ENCODE results near the gene PAWR.
A peak's percentile ranks its signal among the peaks of the same experiment; 100 is the strongest.

DNA sequence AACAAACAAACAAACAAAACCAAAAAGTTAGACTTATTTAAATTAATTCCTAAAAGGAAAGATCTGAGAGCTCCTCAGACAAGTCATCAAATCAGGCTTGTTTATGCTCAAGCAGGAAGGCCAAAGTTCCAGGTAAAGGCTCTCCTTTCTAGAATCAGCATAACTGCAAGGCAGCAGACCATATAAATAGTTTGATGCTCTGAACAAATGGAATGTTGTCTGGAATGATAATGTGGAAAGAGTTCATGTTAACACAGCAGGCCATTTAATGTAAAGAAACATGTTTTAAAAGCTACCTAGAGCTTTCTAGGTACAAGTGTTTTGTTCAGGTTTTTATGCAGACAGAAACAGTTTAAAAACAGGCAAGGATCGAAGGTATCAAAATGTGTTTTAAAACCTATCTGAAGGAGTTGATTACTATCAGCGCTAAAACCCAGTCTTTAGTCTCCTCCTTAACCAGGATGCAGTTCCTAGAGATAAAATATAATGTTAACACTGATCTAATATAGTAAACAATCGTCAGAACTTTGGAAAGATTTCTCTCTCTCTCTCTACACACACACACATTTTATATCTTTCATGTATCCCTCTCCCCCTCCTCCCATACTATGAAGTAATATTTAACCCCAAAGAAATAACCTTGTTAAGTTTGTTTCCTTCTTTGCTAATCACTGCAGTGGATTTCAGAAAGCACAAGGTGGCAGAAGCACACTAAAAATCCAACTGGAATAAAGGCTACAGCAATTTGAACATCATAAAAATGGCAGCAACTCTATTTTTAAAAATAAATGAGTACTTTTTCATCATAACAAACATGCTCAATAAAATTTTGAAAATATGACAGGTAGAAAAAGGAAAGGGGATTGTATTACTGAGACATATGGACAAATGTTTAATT is 135.5 kb downstream of the PAWR start:
- TF ChIP-seq, protein P1, sequence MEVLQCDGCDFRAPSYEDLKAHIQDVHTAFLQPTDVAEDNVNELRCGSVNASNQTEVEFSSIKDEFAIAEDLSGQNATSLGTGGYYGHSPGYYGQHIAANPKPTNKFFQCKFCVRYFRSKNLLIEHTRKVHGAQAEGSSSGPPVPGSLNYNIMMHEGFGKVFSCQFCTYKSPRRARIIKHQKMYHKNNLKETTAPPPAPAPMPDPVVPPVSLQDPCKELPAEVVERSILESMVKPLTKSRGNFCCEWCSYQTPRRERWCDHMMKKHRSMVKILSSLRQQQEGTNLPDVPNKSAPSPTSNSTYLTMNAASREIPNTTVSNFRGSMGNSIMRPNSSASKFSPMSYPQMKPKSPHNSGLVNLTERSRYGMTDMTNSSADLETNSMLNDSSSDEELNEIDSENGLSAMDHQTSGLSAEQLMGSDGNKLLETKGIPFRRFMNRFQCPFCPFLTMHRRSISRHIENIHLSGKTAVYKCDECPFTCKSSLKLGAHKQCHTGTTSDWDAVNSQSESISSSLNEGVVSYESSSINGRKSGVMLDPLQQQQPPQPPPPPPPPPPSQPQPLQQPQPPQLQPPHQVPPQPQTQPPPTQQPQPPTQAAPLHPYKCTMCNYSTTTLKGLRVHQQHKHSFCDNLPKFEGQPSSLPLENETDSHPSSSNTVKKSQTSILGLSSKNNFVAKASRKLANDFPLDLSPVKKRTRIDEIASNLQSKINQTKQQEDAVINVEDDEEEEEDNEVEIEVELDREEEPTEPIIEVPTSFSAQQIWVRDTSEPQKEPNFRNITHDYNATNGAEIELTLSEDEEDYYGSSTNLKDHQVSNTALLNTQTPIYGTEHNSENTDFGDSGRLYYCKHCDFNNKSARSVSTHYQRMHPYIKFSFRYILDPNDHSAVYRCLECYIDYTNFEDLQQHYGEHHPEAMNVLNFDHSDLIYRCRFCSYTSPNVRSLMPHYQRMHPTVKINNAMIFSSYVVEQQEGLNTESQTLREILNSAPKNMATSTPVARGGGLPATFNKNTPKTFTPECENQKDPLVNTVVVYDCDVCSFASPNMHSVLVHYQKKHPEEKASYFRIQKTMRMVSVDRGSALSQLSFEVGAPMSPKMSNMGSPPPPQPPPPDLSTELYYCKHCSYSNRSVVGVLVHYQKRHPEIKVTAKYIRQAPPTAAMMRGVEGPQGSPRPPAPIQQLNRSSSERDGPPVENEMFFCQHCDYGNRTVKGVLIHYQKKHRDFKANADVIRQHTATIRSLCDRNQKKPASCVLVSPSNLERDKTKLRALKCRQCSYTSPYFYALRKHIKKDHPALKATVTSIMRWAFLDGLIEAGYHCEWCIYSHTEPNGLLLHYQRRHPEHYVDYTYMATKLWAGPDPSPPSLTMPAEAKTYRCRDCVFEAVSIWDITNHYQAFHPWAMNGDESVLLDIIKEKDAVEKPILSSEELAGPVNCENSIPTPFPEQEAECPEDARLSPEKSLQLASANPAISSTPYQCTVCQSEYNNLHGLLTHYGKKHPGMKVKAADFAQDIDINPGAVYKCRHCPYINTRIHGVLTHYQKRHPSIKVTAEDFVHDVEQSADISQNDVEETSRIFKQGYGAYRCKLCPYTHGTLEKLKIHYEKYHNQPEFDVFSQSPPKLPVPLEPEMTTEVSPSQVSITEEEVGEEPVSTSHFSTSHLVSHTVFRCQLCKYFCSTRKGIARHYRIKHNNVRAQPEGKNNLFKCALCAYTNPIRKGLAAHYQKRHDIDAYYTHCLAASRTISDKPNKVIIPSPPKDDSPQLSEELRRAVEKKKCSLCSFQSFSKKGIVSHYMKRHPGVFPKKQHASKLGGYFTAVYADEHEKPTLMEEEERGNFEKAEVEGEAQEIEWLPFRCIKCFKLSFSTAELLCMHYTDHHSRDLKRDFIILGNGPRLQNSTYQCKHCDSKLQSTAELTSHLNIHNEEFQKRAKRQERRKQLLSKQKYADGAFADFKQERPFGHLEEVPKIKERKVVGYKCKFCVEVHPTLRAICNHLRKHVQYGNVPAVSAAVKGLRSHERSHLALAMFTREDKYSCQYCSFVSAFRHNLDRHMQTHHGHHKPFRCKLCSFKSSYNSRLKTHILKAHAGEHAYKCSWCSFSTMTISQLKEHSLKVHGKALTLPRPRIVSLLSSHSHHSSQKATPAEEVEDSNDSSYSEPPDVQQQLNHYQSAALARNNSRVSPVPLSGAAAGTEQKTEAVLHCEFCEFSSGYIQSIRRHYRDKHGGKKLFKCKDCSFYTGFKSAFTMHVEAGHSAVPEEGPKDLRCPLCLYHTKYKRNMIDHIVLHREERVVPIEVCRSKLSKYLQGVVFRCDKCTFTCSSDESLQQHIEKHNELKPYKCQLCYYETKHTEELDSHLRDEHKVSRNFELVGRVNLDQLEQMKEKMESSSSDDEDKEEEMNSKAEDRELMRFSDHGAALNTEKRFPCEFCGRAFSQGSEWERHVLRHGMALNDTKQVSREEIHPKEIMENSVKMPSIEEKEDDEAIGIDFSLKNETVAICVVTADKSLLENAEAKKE (CRISPR knock-in tag; IDR thresholded peaks at IDR 0.05) = no peak
- TF ChIP-seq, protein P2, sequence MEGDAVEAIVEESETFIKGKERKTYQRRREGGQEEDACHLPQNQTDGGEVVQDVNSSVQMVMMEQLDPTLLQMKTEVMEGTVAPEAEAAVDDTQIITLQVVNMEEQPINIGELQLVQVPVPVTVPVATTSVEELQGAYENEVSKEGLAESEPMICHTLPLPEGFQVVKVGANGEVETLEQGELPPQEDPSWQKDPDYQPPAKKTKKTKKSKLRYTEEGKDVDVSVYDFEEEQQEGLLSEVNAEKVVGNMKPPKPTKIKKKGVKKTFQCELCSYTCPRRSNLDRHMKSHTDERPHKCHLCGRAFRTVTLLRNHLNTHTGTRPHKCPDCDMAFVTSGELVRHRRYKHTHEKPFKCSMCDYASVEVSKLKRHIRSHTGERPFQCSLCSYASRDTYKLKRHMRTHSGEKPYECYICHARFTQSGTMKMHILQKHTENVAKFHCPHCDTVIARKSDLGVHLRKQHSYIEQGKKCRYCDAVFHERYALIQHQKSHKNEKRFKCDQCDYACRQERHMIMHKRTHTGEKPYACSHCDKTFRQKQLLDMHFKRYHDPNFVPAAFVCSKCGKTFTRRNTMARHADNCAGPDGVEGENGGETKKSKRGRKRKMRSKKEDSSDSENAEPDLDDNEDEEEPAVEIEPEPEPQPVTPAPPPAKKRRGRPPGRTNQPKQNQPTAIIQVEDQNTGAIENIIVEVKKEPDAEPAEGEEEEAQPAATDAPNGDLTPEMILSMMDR (conservative IDR thresholded peaks at IDR 0.05; ENCODE audit: low read depth in 2 of 2) = peak; percentile 61 to 66
- no peak for TF ChIP-seq EZH2 (IDR thresholded peaks at IDR 0.05; ENCODE audit: low read depth, unreplicated experiment)
- TF ChIP-seq JUNB (IDR thresholded peaks at IDR 0.05; ENCODE audit: unreplicated experiment) = no peak
- no peak for TF ChIP-seq CREB1 (CRISPR knock-in tag; IDR thresholded peaks at IDR 0.05; ENCODE audit: low read depth)
- no peak for TF ChIP-seq POLR2AphosphoS5 (IDR thresholded peaks at IDR 0.05; ENCODE audit: low read depth)
- no peak for TF ChIP-seq EZH2phosphoT487 (IDR thresholded peaks at IDR 0.05; ENCODE audit: unreplicated experiment)
- TF ChIP-seq, protein P3, sequence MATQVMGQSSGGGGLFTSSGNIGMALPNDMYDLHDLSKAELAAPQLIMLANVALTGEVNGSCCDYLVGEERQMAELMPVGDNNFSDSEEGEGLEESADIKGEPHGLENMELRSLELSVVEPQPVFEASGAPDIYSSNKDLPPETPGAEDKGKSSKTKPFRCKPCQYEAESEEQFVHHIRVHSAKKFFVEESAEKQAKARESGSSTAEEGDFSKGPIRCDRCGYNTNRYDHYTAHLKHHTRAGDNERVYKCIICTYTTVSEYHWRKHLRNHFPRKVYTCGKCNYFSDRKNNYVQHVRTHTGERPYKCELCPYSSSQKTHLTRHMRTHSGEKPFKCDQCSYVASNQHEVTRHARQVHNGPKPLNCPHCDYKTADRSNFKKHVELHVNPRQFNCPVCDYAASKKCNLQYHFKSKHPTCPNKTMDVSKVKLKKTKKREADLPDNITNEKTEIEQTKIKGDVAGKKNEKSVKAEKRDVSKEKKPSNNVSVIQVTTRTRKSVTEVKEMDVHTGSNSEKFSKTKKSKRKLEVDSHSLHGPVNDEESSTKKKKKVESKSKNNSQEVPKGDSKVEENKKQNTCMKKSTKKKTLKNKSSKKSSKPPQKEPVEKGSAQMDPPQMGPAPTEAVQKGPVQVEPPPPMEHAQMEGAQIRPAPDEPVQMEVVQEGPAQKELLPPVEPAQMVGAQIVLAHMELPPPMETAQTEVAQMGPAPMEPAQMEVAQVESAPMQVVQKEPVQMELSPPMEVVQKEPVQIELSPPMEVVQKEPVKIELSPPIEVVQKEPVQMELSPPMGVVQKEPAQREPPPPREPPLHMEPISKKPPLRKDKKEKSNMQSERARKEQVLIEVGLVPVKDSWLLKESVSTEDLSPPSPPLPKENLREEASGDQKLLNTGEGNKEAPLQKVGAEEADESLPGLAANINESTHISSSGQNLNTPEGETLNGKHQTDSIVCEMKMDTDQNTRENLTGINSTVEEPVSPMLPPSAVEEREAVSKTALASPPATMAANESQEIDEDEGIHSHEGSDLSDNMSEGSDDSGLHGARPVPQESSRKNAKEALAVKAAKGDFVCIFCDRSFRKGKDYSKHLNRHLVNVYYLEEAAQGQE (IDR thresholded peaks at IDR 0.05; ENCODE audit: unreplicated experiment) = no peak
